Stimulated activated CD8-positive, alpha-beta memory T cell treated with anti-CD3 and anti-CD28 coated beads, Interleukin-15, amount 100 ng/mL, for 4 hours (primary cell): ENCODE results near the gene COMP.
"Not testable (repeated sequence)": the region's sequence is repeated elsewhere in the genome, so short reads cannot be mapped to it uniquely, and the experiment has no call there.

ENCODE experiments used
- DNase-seq, 2 donors: peaks; one replicate each; pipeline ENCODE4 v3.0.0-alpha.2; 2020; ENCODE audit warnings: low read depth in 2 of 2

The COMP gene

GRCh38 chr19:18790566-18791314 lies at the start of gene COMP:
TSS of gene COMP (minus strand) at chr19:18791305. CDS start at chr19:18791269, 36 bp downstream.
- DNase-seq = no peak

DNA sequence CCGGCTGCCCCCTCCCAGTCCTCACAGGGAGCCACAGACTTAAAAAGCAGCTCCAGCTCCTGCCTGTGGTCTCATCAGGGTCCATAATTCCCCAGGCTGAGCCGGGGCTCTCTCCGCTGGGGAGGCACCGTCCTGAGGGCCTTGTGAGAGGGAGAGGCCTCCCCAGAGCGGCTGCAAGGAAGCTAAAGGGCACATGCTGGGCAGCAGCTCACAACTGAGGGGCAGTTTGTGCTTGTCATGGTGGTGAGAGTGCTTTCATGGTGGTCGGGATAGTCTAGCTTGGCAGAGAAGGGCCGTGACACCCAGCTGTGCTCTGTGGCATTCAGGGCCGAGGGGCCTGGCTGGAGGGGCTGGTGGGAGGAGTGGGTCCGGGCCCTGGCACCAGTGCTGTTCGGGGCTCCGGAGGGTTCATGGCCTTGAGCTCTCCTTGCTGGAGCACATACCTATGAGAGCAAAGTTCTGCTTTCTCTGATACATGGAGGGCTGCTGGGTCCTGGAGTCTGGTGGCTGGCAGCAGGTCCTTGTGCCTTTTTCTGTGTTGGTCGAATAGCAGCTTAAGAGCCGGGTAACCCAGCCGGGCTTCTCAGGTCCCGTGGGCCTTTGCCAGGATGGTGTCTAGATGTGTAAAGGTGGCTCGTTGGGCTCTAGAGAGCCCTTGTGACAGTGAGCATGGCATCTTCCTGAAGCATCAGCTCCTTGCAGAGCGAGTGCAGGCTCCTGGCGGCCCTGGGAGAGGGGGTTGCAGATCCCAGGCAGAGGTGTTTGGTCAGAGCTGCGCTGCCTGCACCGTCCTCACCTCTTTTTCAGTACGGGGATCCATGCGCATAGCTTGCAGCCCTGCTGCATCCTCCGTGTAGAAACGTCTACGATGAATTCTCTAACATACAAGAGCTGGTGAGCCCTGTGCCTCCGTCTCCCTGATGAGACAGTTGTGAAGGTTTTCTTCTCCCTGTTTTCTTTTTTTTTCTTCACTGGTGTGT lies 49.5 kb upstream of the COMP start:
- no peak for DNase-seq

DNA sequence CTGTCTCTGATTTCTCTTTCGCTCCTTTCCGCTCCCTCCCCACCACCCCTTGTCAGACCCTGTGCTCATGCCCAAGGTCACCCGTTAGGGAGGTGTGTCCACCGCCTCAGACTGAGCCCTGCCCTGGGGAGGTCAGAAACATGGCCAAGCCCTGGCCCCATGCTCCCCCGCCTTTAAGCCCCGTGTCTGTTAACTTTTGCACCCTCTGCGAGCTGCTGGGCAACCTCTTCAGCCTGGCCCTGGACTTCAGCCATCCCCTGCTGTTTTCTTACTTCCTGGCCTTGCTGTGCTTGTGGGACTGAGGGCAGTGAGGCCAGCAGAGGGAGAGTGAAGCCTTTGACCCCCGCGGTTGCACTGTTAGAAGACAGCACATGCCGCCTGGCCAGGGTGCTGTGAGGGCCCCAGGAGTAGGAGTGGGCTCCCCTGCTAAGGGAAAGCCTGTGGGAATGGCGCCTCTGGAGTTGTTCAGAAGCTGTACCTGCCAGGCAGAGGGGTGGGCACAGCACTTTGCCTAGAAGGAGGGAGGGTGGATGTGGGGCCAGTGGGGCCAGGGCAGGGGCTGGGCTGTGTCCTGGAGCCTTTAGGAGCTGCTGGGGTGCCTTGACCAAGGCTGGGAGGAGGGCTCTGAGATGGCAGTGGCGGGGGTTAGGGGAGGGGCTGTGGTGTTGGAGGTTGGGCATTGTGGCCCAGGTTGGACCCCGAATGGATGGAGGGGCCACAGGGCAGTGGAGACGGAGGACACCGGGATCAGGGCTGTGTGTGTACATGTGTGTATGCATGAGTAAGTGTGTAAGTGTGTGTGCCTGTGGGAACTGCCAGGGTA lies 48.6 kb upstream of the COMP start:
- no peak for DNase-seq

DNA sequence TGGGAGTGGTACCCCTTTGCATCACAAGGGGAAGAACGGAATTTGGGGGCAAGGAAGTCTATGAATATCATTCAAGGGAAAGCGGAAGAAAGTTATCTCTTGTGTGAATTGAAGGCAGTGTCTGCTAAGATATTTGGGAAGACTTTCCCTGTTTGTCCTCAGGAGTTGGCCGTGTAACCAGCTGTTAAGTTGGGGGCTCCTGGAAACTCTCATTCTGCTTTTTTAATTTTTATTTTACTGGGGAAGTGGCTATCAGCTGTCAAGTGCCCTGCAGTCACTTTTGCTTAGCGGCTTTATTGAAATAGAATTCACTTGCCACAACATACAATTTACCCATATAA lies 43.5 kb upstream of the COMP start:
- DNase-seq = no peak

DNA sequence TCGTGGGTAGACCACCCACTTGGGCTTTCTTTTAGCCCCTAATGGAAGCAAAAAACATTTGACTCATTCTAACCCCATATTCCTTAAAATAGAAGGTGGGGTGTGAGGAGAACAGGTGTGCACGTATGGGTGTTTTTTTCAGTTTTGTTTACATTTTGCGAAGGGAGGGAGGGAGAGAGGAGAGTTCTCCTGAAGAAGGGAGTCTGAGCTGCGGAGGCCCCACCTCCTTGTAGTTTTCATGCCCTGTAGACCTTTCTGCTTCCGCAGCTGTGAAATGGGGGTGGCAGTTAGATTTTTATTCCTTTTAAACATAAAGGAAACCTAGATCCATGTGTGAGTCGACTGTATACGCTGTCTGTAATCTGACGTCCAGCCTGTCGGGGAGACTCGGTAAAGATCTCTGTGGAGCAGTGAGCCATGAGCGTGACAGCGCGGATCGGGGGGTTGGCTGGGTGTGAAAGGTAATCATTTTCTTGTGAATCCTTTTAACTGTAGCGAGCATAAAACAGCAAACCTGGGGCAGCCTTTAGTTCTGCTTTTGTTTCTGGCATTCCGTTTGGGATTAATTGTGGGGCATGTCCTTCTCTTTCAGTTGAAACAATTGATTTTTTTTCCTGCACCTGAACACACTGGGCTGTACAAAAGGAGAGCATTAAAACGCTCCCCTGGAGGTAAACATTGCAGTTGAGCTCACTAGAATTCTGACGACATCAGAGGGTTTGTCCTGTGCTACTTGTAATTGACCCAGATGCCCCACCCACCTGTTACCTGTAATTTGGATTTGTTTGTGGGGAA lies 42.9 kb upstream of the COMP start:
- DNase-seq = no peak

GRCh38 chr19:18833141-18833476 lies 42.0 kb upstream of the COMP start:
- DNase-seq = no peak

- peak in 1 of 2 donors; percentile 11 for DNase-seq
Measured at GRCh38 chr19:18832306-18833140, 41.4 kb upstream of the COMP start.

GRCh38 chr19:18831524-18832305 lies 40.6 kb upstream of the COMP start, which contains the start of gene UPF1:
TSS of gene UPF1 (plus strand) at chr19:18831959. CDS start at chr19:18832210, 251 bp downstream.
- DNase-seq = peak; percentile 91 to 92

DNA sequence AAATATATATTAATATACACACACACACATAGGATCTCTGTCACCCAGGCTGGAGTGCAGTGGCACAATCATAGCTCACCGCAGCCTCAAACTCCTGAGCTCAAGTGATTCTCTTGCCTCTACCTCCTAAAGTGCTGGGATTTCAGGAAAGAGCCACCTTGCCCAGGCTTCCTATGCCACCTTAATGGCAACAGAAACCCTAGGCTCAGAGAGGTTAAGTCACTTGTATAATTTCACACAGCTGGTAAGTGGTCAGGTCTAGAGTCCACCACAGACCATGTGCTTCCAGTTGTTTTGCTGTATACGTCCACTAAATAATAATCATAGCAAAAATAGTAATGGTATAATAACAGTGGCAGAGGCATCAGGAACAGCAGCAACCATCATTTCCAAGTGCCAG lies 39.4 kb upstream of the COMP start:
- DNase-seq = no peak

- DNase-seq = no peak
Measured at GRCh38 chr19:18828786-18829185, 37.7 kb upstream of the COMP start.

DNA sequence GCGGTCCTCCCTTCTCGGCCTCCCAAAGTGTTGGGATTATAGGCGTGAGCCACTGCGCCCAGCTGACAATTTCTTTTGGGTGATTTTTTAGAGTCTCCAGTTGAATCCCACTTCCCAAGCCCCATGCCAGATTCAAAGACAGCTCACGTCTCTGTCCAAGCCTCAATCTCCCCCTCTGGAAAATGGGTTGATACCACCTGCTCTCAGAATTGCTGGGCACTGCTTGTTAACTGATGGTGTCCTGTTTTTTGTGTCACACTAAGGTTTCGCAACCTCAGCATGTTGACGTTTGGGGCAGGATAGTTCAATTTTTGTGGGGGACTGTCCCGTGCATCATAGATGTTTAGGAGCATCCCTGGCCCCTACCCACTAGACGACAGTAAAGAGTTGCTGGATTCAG lies 26.5 kb upstream of the COMP start:
- DNase-seq = no peak

DNA sequence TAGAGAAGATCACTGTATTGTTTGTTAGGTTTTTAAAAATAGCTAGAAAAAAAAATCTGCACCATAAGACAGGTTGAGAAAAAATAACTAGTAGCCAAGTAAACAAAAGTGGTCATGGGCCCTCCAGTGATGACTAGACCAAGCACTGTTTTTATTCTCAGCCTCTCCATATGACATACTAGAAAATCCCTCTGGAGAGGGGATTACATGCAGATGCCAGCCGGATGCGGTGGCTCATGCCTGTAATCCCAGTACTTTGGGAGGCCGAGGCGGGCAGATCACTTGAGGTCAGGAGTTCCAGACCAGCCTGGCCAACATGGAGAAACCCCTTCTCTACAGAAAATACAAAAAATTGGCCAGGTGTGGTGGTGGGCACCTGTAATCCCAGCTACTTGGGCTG lies 25.5 kb upstream of the COMP start:
- DNase-seq = not testable (repeated sequence)

DNA sequence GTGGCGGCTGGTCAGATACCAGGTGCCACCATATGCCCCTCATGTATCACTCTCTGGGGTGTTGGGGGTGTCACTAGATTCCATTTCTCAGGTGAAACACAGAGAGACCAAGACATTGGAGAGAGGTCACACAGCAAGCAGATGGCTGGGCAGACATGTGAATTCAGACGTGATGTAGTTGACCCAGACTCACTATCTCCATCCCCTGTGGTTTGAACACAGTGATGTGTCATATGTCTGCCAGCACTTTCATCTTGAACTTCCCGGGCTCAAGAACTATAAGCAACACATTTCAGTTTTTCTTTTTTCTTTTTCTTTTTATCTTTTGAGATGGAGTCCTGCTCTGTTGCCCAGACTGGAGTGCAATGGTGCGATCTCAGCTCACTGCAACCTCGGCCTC lies 24.6 kb upstream of the COMP start:
- DNase-seq = no peak

- no peak for DNase-seq
Measured at GRCh38 chr19:18814063-18814462, 23.0 kb upstream of the COMP start.

DNA sequence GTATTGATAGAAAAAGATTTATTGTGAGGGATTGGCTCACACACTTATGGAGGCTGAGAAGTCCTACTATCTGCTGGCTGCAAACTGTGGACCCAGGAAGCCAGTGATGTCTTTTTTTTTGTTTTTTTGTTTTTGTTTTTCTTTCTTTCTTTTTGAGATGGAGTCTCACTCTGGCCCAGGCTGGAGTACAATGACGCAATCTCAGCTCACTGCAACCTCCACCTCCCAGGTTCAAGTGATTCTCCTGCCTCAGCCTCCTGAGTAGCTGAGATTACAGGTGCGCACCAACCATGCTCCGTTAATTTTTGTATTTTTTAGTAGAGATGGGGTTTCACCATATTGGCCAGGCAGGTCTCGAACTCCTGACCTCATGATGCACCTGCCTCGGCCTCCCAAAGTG lies 20.5 kb upstream of the COMP start:
- DNase-seq = not testable (repeated sequence)

- no peak for DNase-seq
Measured at GRCh38 chr19:18809149-18809868, 18.2 kb upstream of the COMP start.

DNA sequence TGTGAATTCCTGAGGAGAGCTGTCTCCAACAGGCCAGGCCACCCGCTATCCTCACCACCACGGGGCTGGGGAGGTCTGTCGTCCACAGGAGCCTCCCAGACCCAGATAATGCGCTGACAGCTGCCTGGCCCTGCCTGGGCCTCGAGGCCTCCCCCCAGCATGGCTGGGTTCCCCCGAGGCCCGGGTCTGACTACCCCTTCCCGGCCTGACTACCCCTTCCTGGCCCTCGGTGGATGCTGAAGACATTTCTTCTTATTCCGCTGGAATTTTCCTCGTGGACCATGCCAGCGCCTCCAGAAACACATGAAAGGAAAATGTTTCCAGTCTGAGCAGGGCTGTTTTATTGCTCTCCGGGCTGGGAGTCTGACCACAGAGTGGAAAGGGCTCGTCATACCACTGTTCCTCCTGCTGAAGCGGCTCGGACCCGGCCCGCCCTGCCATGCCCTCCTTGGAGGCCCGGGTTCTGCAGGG lies 16.8 kb upstream of the COMP start:
- no peak for DNase-seq

GRCh38 chr19:18804643-18805042 lies 13.5 kb upstream of the COMP start:
- no peak for DNase-seq

DNA sequence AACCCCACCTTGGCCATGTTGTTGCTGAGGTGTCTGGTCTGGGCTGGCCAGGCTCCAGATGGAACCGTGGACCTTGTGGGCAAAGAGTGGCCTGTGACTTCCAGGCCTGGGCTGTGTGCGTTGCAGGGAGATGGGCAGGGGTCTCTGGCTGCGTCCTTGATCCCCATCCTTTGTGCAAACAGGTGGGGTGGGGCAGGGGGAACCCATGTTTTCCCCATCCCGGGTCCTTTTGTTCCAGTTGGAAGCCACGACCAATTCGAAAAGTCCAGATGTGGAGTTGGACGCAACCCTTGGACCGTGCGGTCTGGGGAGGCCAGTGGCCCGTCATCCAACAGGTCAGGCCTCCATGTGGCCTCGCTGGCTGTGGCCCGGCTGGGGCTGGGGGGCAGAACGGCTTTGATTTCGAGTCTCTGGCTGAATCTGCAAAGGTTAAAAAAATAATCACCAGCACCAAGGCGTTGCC lies 13.1 kb upstream of the COMP start:
- DNase-seq = no peak
